Measurements from ENCODE around the gene GLO1. TPM values are rescaled to one million over a fixed set of nuclear protein-coding genes. Genes with fewer than 3 reads are reported as not detected.

Gene GLO1
- total and polyA plus RNA-seq, 4 donors: 50.5 to 108 (median 72.5) TPM

DNA sequence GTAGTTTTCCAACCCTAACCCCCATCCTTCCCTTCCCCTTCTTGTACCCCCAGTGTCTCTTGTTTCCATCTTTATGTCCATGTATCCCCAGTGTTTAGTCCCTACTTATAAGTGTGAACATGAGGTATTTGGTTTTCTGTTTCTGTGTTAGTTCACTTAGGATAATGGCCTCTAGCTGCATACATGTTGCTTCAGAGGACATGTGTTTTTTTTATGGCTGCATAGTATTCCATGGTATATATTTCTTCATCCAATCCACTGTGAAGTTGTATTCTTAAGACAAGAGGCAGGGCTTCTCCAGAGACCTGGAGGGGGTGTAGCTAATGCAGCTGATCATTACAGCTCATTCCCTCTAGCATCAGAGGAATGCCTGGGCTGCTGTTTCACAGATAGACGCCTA, 16.4 kb upstream of the GLO1 start (continued):
- TF ChIP-seq, protein P1, sequence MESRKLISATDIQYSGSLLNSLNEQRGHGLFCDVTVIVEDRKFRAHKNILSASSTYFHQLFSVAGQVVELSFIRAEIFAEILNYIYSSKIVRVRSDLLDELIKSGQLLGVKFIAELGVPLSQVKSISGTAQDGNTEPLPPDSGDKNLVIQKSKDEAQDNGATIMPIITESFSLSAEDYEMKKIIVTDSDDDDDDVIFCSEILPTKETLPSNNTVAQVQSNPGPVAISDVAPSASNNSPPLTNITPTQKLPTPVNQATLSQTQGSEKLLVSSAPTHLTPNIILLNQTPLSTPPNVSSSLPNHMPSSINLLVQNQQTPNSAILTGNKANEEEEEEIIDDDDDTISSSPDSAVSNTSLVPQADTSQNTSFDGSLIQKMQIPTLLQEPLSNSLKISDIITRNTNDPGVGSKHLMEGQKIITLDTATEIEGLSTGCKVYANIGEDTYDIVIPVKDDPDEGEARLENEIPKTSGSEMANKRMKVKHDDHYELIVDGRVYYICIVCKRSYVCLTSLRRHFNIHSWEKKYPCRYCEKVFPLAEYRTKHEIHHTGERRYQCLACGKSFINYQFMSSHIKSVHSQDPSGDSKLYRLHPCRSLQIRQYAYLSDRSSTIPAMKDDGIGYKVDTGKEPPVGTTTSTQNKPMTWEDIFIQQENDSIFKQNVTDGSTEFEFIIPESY (IDR thresholded peaks at IDR 0.05): no peak
- TF ChIP-seq HNF4G (IDR thresholded peaks at IDR 0.05) (no peak), RXRA (IDR thresholded peaks at IDR 0.05) (no peak), FOXA2 (IDR thresholded peaks at IDR 0.05) (no peak), EGR1 (IDR thresholded peaks at IDR 0.05; ENCODE audit: low read depth in 2 of 2) (no peak)

DNA sequence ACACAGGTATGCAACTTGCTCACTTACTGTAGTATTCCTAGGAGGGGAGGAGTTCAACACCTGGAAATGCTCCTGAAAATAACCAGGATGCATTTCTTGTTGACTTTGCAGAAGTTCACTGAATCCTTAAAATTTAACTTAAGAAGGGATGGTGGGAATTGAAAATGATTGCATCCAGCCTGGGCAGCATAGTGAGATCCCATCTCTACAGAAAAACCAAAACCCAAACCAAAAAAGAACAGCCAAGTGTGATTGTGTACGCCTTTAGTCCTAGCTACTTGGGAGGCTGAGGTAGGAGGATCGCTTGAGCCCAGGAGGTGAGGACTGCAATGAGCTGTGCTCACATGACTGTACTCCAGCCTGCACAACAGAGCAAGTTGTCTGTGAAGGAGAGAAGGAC, 13.9 kb upstream of the GLO1 start:
- Histone ChIP-seq H3K9me3 (ENCODE audit: control insufficient read depth in 4 of 4, low read length in 3 of 4) (no peaks in the 10 kb centered on the region), H3K36me3 (ENCODE audit: control insufficient read depth in 4 of 4, insufficient read depth in 3 of 4, low read depth in 1 of 4, low read length in 3 of 4) (peaks cover 0 to 1% (median 0%) of the 10 kb centered on the region in 4 donors), H3K27me3 (ENCODE audit: control insufficient read depth in 4 of 4, insufficient read depth in 4 of 4, low read length in 3 of 4) (peaks cover 0 to 3% (median 2%) of the 10 kb centered on the region in 4 donors), H3K9ac (ENCODE audit: low read depth in 1 of 2, low read length in 2 of 2) (no peak overlapping the region), H3K4me3 (ENCODE audit: low read depth in 1 of 3, low read length in 3 of 3) (no peak overlapping the region), H3K27ac (ENCODE audit: low read depth in 1 of 2, low read length in 2 of 2) (no peak overlapping the region), H3K4me1 (ENCODE audit: control insufficient read depth in 4 of 4, insufficient read depth in 4 of 4, low read length in 3 of 4) (peaks cover 0 to 4% (median 1%) of the 10 kb centered on the region in 4 donors)
- TF ChIP-seq CTCF (IDR thresholded peaks at IDR 0.05; ENCODE audit: low read depth, low read length, missing input control): no peak
- 96% methylated on average over 2 of the region's 2 CpGs for WGBS
- DNase-seq (ENCODE audit: low spot score): no peak

- peaks cover 0 to 4% (median 1%) of the 10 kb centered on the region in 4 donors for H3K4me1 ChIP-seq (ENCODE audit: control insufficient read depth in 4 of 4, insufficient read depth in 4 of 4, low read length in 3 of 4)
- no peak within 1 kb of the TSS for H3K9ac ChIP-seq (ENCODE audit: low read depth in 1 of 2, low read length in 2 of 2)
- no peaks in the 10 kb centered on the region for H3K9me3 ChIP-seq (ENCODE audit: control insufficient read depth in 4 of 4, low read length in 3 of 4)
- H3K4me3 ChIP-seq (ENCODE audit: low read depth in 1 of 3, low read length in 3 of 3): peak within 1 kb of the TSS in 1 of 3 donors; percentile 17
- peaks cover 0 to 3% (median 2%) of the 10 kb centered on the region in 4 donors for H3K27me3 ChIP-seq (ENCODE audit: control insufficient read depth in 4 of 4, insufficient read depth in 4 of 4, low read length in 3 of 4)
- no peak for DNase-seq (ENCODE audit: low spot score)
- H3K36me3 ChIP-seq (ENCODE audit: control insufficient read depth in 4 of 4, insufficient read depth in 3 of 4, low read depth in 1 of 4, low read length in 3 of 4): peaks cover 0 to 1% (median 0%) of the 10 kb centered on the region in 4 donors
- no peak for TF ChIP-seq HNF4A (conservative IDR thresholded peaks at IDR 0.05)
- no peak for TF ChIP-seq REST (IDR thresholded peaks at IDR 0.05)
- TF ChIP-seq, protein P1 (IDR thresholded peaks at IDR 0.05): no peak
- TF ChIP-seq HNF4G (IDR thresholded peaks at IDR 0.05): no peak
- no peak for TF ChIP-seq RAD21 (IDR thresholded peaks at IDR 0.05)
- TF ChIP-seq JUND (IDR thresholded peaks at IDR 0.05): no peak
- no peak for TF ChIP-seq SP1 (IDR thresholded peaks at IDR 0.05)
- WGBS: 14% methylated on average over 44 of the region's 44 CpGs
- H3K27ac ChIP-seq (ENCODE audit: low read depth in 1 of 2, low read length in 2 of 2): no peak within 1 kb of the TSS
Observed at GRCh38 chr6:38715016-38715689, 12.2 kb upstream of the GLO1 start, which contains the start of gene DNAH8. TSS of gene DNAH8 (plus strand) at chr6:38715311. CDS start at chr6:38722810, 7,499 bp downstream.
